DOHH2 (cell line): ENCODE measurements around the gene PRKAR1B.

Experiments used
- EZH2phosphoT487 ChIP-seq: fragments of 200-600 bp; sonication (generic); IDR thresholded peaks from 2 replicates; pipeline ENCODE4 v1.6.1; 2017; ENCODE audit warnings: borderline replicate concordance, mild to moderate bottlenecking, antibody characterized with exemption, low read length, moderate library complexity, mixed read lengths
- TF ChIP-seq, protein P1 (sequence below): fragments of 200-600 bp; sonication (generic); IDR thresholded peaks from one replicate; pipeline ENCODE4 v1.5.1; 2014; ENCODE audit warnings: antibody characterized with exemption, mild to moderate bottlenecking, low read depth, low read length; ENCODE audit not compliant: poor library complexity, severe bottlenecking

DNA sequence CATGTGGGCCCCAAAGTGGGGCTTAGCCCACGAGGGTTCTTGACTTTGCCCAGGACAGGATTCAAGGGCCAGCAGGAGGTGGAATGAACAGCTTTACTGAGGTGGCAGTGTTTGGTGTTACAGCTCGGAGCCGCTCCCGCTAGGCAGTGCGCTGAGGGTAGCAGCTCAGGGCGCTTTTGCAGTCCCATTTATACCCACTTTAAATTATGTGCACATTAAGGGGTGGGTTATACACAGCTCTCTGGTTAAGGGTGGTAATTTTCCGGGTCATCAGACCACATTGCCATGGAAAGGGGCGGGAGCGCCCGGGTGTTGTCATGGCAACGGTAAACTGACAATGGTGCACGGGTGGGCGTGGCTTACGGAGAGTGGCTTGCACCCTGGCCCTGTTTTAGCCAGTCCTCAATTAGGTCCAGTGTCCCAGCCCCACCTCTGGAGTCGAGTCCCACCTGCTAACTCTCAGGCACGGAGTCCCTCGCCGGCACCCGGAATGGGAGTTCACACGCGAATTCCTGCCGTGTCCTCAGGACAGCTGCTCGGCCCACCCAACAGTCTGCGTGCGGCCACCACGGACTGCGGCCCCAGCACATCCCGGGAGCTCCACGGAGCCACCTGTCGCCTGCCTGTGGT, 149.2 kb downstream of the PRKAR1B start:
- TF ChIP-seq, protein P1, sequence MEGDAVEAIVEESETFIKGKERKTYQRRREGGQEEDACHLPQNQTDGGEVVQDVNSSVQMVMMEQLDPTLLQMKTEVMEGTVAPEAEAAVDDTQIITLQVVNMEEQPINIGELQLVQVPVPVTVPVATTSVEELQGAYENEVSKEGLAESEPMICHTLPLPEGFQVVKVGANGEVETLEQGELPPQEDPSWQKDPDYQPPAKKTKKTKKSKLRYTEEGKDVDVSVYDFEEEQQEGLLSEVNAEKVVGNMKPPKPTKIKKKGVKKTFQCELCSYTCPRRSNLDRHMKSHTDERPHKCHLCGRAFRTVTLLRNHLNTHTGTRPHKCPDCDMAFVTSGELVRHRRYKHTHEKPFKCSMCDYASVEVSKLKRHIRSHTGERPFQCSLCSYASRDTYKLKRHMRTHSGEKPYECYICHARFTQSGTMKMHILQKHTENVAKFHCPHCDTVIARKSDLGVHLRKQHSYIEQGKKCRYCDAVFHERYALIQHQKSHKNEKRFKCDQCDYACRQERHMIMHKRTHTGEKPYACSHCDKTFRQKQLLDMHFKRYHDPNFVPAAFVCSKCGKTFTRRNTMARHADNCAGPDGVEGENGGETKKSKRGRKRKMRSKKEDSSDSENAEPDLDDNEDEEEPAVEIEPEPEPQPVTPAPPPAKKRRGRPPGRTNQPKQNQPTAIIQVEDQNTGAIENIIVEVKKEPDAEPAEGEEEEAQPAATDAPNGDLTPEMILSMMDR, result no peak
- TF ChIP-seq EZH2phosphoT487, result no peak
